ENCODE results near the gene ZNF185.

GRCh38 chrX:152918707-152919106 lies 20.8 kb downstream of the ZNF185 start:
- TF ChIP-seq EZH2 (IDR thresholded peaks at IDR 0.05; ENCODE audit: borderline replicate concordance, low read depth, low read length, severe bottlenecking): no peak
- no peak for TF ChIP-seq CTCF (IDR thresholded peaks at IDR 0.05; ENCODE audit: borderline replicate concordance, extremely low read depth, low read length, poor library complexity, severe bottlenecking)
